Right ventricle myocardium inferior (tissue), 1 donor: Measurements from ENCODE around the gene SLC30A10. TPM values are rescaled to one million over a fixed set of nuclear protein-coding genes. Genes with fewer than 3 reads are reported as not detected.
"Not testable (repeated sequence)": the region's sequence is repeated elsewhere in the genome, so short reads cannot be mapped to it uniquely, and the experiment has no call there.

Source experiments
- ATAC-seq: fragments of 200-7000 bp; cut with Tn5 transposase; one replicate; pipeline ENCODE4 v1.9.1; 2020; ENCODE audit warnings: mild to moderate bottlenecking, moderate library complexity
- DNase-seq: peaks from one replicate; pipeline ENCODE4 v3.0.0; 2021; ENCODE audit errors: missing footprints
- intact Hi-C: fragments of 100-400 bp; cut with DNase I; formaldehyde crosslinking; loops from one replicate; pipeline ENCODE4 v1.11.0; 2022
- total RNA-seq: library from RNA; stranded (reverse); fragmentation: NEBNext Ultra II Directional; extraction: Animal tissue kit (Norgen Biotek cat#: 25700); gene quantifications from one replicate; pipeline ENCODE4 v1.2.1, GENCODE V29; 2021
- donor health status: DM: no; HTN: yes; CAD: no; lungs with severe emphysema.

Gene SLC30A10
- total RNA-seq, 1 donor from 2014 or later: 0.43 TPM

DNA sequence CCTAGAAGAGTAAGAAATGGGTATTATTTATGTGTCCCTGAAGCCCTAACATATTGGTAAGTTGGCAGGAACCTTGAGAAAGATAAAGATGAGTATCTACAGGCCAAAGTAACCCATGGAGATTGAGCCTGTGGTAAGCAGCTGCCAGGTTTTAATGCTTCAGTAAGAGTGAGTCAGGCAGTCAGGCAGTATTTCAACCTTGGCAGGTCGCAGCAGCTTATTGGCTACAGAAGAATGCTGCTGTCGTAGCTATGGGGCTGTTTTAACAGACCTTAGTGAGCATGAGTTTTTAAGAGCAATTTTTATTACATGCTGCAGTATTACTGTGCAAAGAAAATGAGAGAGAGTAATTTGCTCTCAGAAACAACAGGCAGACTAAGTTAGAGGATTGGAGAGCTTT, 10.3 kb upstream of the SLC30A10 start:
- DNase-seq (no peak), ATAC-seq (no peak)
- intact Hi-C loops: no loop called here

- intact Hi-C loops, ATAC-seq: not testable (repeated sequence)
- peak; percentile 57 for DNase-seq
Observed at GRCh38 chr1:219933763-219934162, 5.4 kb upstream of the SLC30A10 start.

GRCh38 chr1:219931033-219931432, 2.7 kb upstream of the SLC30A10 start:
- ATAC-seq: no peak
- no peak for DNase-seq
- intact Hi-C loops: no loop called here

DNA sequence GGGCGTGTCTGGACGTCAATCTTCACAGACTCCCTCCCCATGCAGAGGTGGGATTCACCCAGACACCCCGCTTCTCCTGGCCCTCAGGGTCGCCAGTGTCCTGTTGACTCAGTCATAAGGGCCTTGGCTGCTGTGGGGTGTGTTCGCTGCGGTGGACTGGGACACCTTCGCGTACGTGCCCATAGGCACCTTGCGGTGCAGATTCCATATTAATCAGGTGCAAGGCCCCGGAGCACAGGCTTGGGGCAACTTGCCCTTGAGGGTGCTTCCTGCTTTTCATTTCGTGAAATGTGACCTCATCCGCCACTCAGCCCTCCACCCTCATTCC, 398 bp upstream of the SLC30A10 start:
- ATAC-seq (peak; percentile 10), DNase-seq (no peak)
- intact Hi-C loops: no loop called here

DNA sequence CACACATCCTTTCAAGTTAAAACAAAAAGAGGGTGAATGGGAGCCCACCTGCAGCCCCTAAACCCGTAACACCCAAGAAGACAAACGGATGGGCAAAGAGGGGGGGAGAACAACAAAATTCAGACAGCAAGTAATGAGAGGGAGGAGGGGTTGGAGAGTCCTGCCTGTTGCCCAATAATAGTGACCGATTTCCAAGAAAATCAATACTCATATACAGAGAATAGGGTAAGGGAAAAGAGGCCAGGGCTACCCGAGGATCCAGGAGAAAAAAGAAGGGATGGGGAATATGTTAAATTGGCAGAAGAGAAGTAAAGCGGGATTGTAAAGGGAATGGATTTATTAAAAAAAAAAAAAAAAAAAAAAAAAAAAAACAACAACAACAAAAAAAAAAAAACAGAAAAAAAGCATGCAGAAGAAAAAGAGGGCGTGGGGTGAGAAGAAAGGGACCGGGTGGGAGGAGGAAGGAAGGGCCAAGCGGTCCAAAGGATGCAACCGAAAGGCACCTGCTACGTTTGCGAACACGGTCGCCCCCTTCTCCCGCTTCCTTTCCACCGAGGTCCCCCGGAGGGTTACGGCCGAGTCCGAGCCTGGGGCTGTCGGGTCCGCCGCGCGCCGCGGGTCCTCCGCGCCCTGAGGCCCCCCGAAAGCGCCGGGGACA, 930 bp downstream of the SLC30A10 start:
- ATAC-seq (no peak), DNase-seq (no peak)
- intact Hi-C loops: no loop called here

GRCh38 chr1:219926363-219926998, 1.9 kb downstream of the SLC30A10 start:
- intact Hi-C loops: no loop called here
- DNase-seq (no peak), ATAC-seq (no peak)

- DNase-seq (no peak), ATAC-seq (no peak)
- intact Hi-C loops: no loop called here
Observed at GRCh38 chr1:219924342-219924741, 4.0 kb downstream of the SLC30A10 start.

DNA sequence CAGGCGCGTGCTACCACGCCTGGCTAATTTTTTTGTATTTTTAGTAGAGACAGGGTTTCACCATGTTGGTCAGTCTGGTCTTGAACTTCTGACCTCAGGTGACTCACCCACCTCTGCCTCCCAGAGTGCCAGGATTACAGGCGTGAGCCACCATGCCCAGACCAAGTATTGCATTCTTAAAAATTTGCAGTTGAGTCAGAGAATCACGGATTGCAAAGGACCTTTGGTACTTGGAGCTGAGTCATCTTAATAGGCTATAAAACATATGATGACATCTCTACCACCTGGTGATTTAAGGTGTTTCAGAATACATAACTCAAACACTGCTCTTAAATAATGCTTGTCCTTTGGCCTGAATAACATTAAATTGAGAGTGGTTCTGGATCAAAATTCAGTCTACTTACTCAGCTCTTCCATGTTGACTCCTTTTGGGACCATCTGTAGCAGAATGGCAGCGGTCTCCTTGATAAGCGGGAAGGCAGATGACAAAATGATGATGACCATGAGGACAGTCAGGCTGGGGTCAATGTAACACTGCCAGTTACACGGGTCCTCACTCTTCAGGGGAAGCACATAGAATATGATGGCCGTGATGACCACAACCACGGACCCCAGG, 10.4 kb downstream of the SLC30A10 start:
- no peak for ATAC-seq
- intact Hi-C loops: no loop called here
- no peak for DNase-seq

- DNase-seq: no peak
- intact Hi-C loops: no loop called here
- no peak for ATAC-seq
Observed at GRCh38 chr1:219917281-219917680, 11.1 kb downstream of the SLC30A10 start.

DNA sequence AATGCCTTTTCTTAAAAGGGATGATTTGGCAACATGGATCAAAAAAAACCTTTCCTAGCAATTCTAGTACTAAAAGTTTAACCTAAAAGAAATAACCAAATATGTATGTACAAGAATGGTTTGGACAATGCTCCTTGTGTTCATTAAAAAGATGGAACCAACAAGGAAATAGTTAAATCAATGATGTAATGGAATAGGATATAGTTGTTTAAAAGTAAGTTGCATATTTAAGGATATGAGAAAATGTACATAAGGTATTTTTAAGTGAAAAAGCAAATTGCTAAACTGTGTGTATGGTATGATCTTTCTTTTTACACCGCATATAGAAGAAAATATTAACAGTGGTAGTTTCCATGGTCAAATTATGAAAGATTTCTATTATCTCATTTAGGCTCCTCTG, 12.1 kb downstream of the SLC30A10 start:
- no peak for DNase-seq
- no peak for ATAC-seq
- intact Hi-C loops: no loop called here

GRCh38 chr1:219913005-219913770, 15.2 kb downstream of the SLC30A10 start:
- no peak for DNase-seq
- intact Hi-C loops: no loop called here
- no peak for ATAC-seq

GRCh38 chr1:219910716-219911115, 17.6 kb downstream of the SLC30A10 start:
- ATAC-seq: no peak
- intact Hi-C loops: no loop called here

GRCh38 chr1:219909476-219909875, 18.9 kb downstream of the SLC30A10 start:
- ATAC-seq: no peak
- intact Hi-C loops: no loop called here
- no peak for DNase-seq

More at GRCh38 chr1:219910716-219911115, 17.6 kb downstream of the SLC30A10 start:
- DNase-seq: no peak

- ATAC-seq: no peak
Observed at GRCh38 chr1:219908170-219908569, 20.2 kb downstream of the SLC30A10 start.

DNA sequence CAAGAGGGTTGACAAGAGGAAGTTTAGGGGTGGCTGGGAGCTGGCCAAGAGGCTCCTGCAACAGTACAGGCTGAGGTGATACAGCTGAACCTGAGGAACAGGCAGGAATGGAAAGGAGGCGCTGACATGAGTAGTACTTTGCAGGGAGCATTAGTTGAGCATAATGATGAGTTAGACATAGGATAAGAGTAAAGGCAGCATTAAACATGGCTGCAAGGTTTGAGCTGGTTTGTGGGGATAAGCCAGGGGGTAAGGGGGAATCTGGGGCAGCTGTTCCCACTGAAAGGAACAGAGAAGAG, 20.6 kb downstream of the SLC30A10 start:
- ATAC-seq (no peak), DNase-seq (no peak)
- intact Hi-C loops: no loop called here

More at GRCh38 chr1:219908170-219908569, 20.2 kb downstream of the SLC30A10 start:
- intact Hi-C loops: no loop called here
- DNase-seq: no peak

- DNase-seq (no peak), ATAC-seq (no peak)
- intact Hi-C loops: no loop called here
Observed at GRCh38 chr1:219906924-219907771, 21.2 kb downstream of the SLC30A10 start.

- DNase-seq, intact Hi-C loops, ATAC-seq: not testable (repeated sequence)
Observed at GRCh38 chr1:219906565-219906923, 21.8 kb downstream of the SLC30A10 start.

- DNase-seq: no peak
- no peak for ATAC-seq
- intact Hi-C loops: no loop called here
Observed at GRCh38 chr1:219905524-219905923, 22.8 kb downstream of the SLC30A10 start.

DNA sequence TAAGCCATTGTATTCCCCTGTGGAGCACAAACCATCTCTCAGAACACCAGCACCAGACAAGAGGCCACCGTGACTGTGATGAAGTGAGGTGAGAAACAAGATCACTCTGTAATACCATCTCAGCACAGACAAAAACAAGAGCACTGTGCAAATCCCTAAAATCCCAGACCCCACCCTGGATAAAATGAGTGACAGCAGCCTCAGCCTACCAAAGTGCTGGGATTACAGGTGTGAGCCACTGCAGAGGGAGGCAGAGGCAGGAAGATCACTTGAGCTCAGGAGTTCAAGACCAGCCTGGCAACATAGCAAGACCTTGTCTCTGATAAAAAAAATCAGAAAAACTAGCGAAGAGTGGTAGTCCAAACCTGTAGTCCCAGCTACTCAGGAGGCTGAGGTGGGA, 23.4 kb downstream of the SLC30A10 start:
- DNase-seq (no peak), ATAC-seq (no peak)
- intact Hi-C loops: no loop called here
